B cell (primary cell): Measurements from ENCODE around the gene CFAP221. TPM values are rescaled to one million over a fixed set of nuclear protein-coding genes. Genes with fewer than 3 reads are reported as not detected.

Experiments
- ATAC-seq: fragments of 200-7000 bp; cut with Tn5 transposase; one replicate; pipeline ENCODE4 v1.10.0; 2021; ENCODE audit warnings: low read depth, mild to moderate bottlenecking, moderate number of reproducible peaks, moderate library complexity
- CTCF ChIA-PET: fragments of 350-600 bp; sonication (Branson Sonifier 250); formaldehyde crosslinking; loops from one replicate; lab custom pipeline; 2021; ENCODE audit warnings: antibody characterized with exemption, inconsistent platforms; lab: Charles Lee
- POLR2A ChIA-PET: fragments of 350-600 bp; sonication (Branson Sonifier 250); formaldehyde crosslinking; loops from one replicate; lab custom pipeline; 2021; ENCODE audit warnings: antibody characterized with exemption; lab: Charles Lee
- DNase-seq: peaks from one replicate; pipeline ENCODE4 v3.0.0; 2013
- H2AFZ ChIP-seq: 2 replicates; pipeline ENCODE4 v1.6.1; 2012; ENCODE audit warnings: mild to moderate bottlenecking, low read depth, low read length; ENCODE audit not compliant: insufficient read depth, poor library complexity, severe bottlenecking
- H3K27ac ChIP-seq, 2 donors: 1 replicate in 1 of 2; 2 replicates in 1 of 2; pipeline ENCODE4 v1.5.1; 2012 to 2013; ENCODE audit warnings: low read length in 2 of 2, mild to moderate bottlenecking in 2 of 2, moderate library complexity in 1 of 2
- H3K27me3 ChIP-seq, 4 experiments: fragments of 200-600 bp in 1 of 4; sonication (generic) in 1 of 4; replicated peaks in 1 of 4; 1 replicate in 2 of 4; 2 replicates in 2 of 4; pipeline versions ENCODE4 v1.6.1 to v1.7.0; 2013 to 2016; ENCODE audit warnings: low read length in 3 of 4, mild to moderate bottlenecking in 2 of 4, mixed read lengths in 1 of 4, moderate library complexity in 1 of 4; ENCODE audit not compliant: insufficient read depth in 4 of 4, control insufficient read depth in 3 of 4; ENCODE audit errors: control extremely low read depth in 1 of 4
- H3K36me3 ChIP-seq, 2 experiments: replicated peaks in 1 of 2; 1 replicate in 1 of 2; 2 replicates in 1 of 2; pipeline versions ENCODE4 v1.6.1 to v1.7.1; 2013; ENCODE audit warnings: low read length in 1 of 2; ENCODE audit not compliant: insufficient read depth in 2 of 2, control insufficient read depth in 1 of 2; ENCODE audit errors: control extremely low read depth in 1 of 2, extremely low read depth in 1 of 2
- H3K4me1 ChIP-seq, 2 donors: fragments of 200-600 bp in 1 of 2; sonication (generic) in 1 of 2; 1 replicate in 1 of 2; 2 replicates in 1 of 2; pipeline versions ENCODE4 v1.5.1 to v1.6.1; 2013 to 2017; ENCODE audit warnings: low read length in 2 of 2; ENCODE audit not compliant: control insufficient read depth in 2 of 2, insufficient read depth in 2 of 2
- H3K4me2 ChIP-seq: replicated peaks from 2 replicates; pipeline ENCODE3; 2012; ENCODE audit warnings: mild to moderate bottlenecking, low read depth, low read length; ENCODE audit not compliant: poor library complexity, severe bottlenecking
- H3K4me3 ChIP-seq, 5 experiments: fragments of 200-600 bp in 1 of 5; sonication (generic) in 1 of 5; 1 replicate in 3 of 5; 2 replicates in 2 of 5; pipeline versions ENCODE4 v1.5.1 to v1.7.0; 2011 to 2016; ENCODE audit warnings: low read length in 4 of 5, mild to moderate bottlenecking in 4 of 5, low read depth in 2 of 5, control low read depth in 1 of 5, moderate library complexity in 1 of 5; ENCODE audit not compliant: insufficient read depth in 1 of 5; ENCODE audit errors: control extremely low read depth in 1 of 5, extremely low read depth in 1 of 5
- H3K79me2 ChIP-seq: fragments of 200-600 bp; sonication (generic); one replicate; pipeline ENCODE4 v1.6.0; 2016; ENCODE audit warnings: low read length; ENCODE audit not compliant: control insufficient read depth, insufficient read depth
- H3K9ac ChIP-seq: fragments of 200-600 bp; sonication (generic); 2 replicates; pipeline ENCODE4 v1.6.1; 2017; ENCODE audit warnings: mild to moderate bottlenecking, low read length, moderate library complexity
- H3K9me3 ChIP-seq, 3 donors: one replicate each; pipeline versions ENCODE4 v1.6.1 to v1.7.1; 2013; ENCODE audit warnings: low read length in 2 of 3; ENCODE audit not compliant: control insufficient read depth in 2 of 3, insufficient read depth in 1 of 3; ENCODE audit errors: control extremely low read depth in 1 of 3
- H4K20me1 ChIP-seq: 2 replicates; pipeline ENCODE4 v1.6.0; 2012; ENCODE audit warnings: mild to moderate bottlenecking, low read length; ENCODE audit not compliant: insufficient read depth, control insufficient read depth, poor library complexity, severe bottlenecking
- H3K27ac Mint-ChIP-seq: one replicate; pipeline ENCODE4 v1.8.0; 2021; ENCODE audit warnings: mixed read lengths
- H3K27me3 Mint-ChIP-seq: one replicate; pipeline ENCODE4 v1.8.0; 2021; ENCODE audit warnings: mixed read lengths
- H3K4me1 Mint-ChIP-seq: one replicate; pipeline ENCODE4 v1.8.0; 2021; ENCODE audit warnings: mixed read lengths
- H3K4me3 Mint-ChIP-seq: one replicate; pipeline ENCODE4 v1.8.0; 2021; ENCODE audit warnings: mixed read lengths
- H3K9me3 Mint-ChIP-seq: one replicate; pipeline ENCODE4 v1.8.0; 2022; ENCODE audit warnings: mixed read lengths; ENCODE audit not compliant: insufficient read depth
- CTCF ChIP-seq: fragments of 200-600 bp; IDR thresholded peaks from one replicate; pipeline ENCODE4 v1.8.0; 2022; ENCODE audit warnings: antibody characterized with exemption, mild to moderate bottlenecking
- EZH2 ChIP-seq: IDR thresholded peaks from 2 replicates; pipeline ENCODE4 v1.6.1; 2012; ENCODE audit warnings: borderline replicate concordance, low read depth, mild to moderate bottlenecking, moderate library complexity, low read length; ENCODE audit not compliant: insufficient read depth, poor library complexity, severe bottlenecking
- WGBS: methylation state at CpG from one replicate; pipeline ENCODE4 v1.1.5; 2013; ENCODE audit warnings: missing lambda C conversion rate; ENCODE audit not compliant: insufficient coverage; 5-methylcytosine and 5-hydroxymethylcytosine counted together
- intact Hi-C: fragments of 100-400 bp; cut with micrococcal nuclease; formaldehyde crosslinking; loops from one replicate; pipeline ENCODE4 v1.10.0; 2022
- polyA plus RNA-seq: library from polyadenylated mRNA; depleted of rRNA; stranded (reverse); fragments of >200 nt; gene quantifications from 2 replicates; pipeline ENCODE4 v1.2.3, GENCODE V29; 2012
- total RNA-seq, 2 donors: library from RNA; stranded (reverse); fragments of 120-200 nt in 1 of 2; gene quantifications; 1 replicate in 1 of 2; 2 replicates in 1 of 2; pipeline versions ENCODE4 v1.2.3 to v1.2.4, GENCODE V29; 2013 to 2022

Gene CFAP221
- total and polyA plus RNA-seq, 2 donors (not counting 1 experiment from before 2014, with no cell fraction given) = not detected

GRCh38 chr2:119522671-119523070 is 21.6 kb upstream of the CFAP221 start:
- Mint-ChIP-seq H3K4me1 (no peaks in the 10 kb centered on the region), H3K27me3 (peaks cover 53% of the 10 kb centered on the region), H3K27ac (no peak overlapping the region), H3K9me3 (no peaks in the 10 kb centered on the region), H3K4me3 (no peak overlapping the region)
- 82% methylated on average over 5 of the region's 6 CpGs for WGBS
- no peaks in the 10 kb centered on the region for H3K4me1 ChIP-seq
- TF ChIP-seq CTCF = no peak
- no peak for TF ChIP-seq EZH2
- H3K79me2 ChIP-seq = no peaks in the 10 kb centered on the region
- no peaks in the 10 kb centered on the region for H4K20me1 ChIP-seq
- H3K36me3 ChIP-seq = no peaks in the 10 kb centered on the region
- intact Hi-C loops = no loop called here
- peaks cover 0 to 29% (median 13%) of the 10 kb centered on the region in 4 experiments for H3K27me3 ChIP-seq
- no peak overlapping the region for H3K4me3 ChIP-seq
- peaks cover 0 to 12% (median 0%) of the 10 kb centered on the region in 3 donors for H3K9me3 ChIP-seq
- H3K9ac ChIP-seq = no peak overlapping the region
- POLR2A ChIA-PET = no interaction called here
- no peak overlapping the region for H3K27ac ChIP-seq
- no peak overlapping the region for H2AFZ ChIP-seq
- CTCF ChIA-PET = no interaction called here
- no peak for DNase-seq
- no peak for ATAC-seq
- no peak overlapping the region for H3K4me2 ChIP-seq

DNA sequence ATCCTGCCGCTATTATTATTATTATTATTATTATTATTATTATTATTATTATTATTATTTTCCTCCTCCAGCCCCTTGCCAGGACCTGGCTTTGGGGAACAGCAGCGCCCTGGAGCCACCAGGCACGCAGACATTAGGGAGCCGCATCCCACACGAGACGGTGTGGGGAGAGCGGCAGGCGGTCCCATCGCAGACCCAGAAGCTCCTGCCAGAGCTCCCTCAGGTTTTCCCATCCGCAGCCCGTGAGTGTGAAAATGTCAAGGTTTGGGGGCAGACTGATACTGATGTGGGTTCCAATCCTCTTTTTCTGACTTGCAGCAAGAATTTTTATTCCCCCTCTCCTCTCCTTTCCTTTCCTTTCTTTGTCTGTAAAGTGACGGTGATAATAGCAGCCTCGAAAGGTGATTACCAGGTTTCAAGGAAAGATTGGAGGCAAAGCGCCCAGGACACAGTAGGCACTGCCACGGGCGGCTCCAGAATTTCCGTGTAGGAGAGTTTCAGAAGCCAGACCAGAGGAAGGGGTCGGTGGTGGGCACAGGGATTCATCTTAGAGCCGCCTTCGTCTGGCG is 20.8 kb upstream of the CFAP221 start:
- DNase-seq (no peak), ATAC-seq (no peak)
- no peak for TF ChIP-seq EZH2
- TF ChIP-seq CTCF = no peak
- H3K27ac ChIP-seq = no peak overlapping the region
- no peak overlapping the region for H3K4me2 ChIP-seq
- no peaks in the 10 kb centered on the region for H3K79me2 ChIP-seq
- H3K27me3 ChIP-seq = peaks cover 0 to 29% (median 13%) of the 10 kb centered on the region in 4 experiments
- no peak overlapping the region for H3K9ac ChIP-seq
- ChIA-PET POLR2A (no interaction called here), CTCF (no interaction called here)
- no peak overlapping the region for H3K4me3 ChIP-seq
- H3K4me1 ChIP-seq = no peaks in the 10 kb centered on the region
- Mint-ChIP-seq H3K27ac (no peak overlapping the region), H3K27me3 (peaks cover 54% of the 10 kb centered on the region), H3K4me3 (no peak overlapping the region), H3K4me1 (no peaks in the 10 kb centered on the region), H3K9me3 (no peaks in the 10 kb centered on the region)
- intact Hi-C loops = no loop called here
- no peak overlapping the region for H2AFZ ChIP-seq
- no peaks in the 10 kb centered on the region for H4K20me1 ChIP-seq
- 14% methylated on average over 15 of the region's 21 CpGs for WGBS
- H3K36me3 ChIP-seq = no peaks in the 10 kb centered on the region
- H3K9me3 ChIP-seq = peaks cover 0 to 9% (median 0%) of the 10 kb centered on the region in 3 donors
